T-helper 9 cell (primary cell): Measurements from ENCODE around the gene CARD16.
"Not testable (repeated sequence)": the region's sequence is repeated elsewhere in the genome, so short reads cannot be mapped to it uniquely, and the experiment has no call there.

Source experiments
- DNase-seq: peaks from one replicate; pipeline ENCODE4 v3.0.0-alpha.2; 2020
- total RNA-seq, 2 donors: gene quantifications; one replicate each; lab custom pipeline; 2026; lab: John Stamatoyannopoulos, UW

The CARD16 gene
- 12.3 to 16.4 reads per million in 2 donors for total RNA-seq

DNA sequence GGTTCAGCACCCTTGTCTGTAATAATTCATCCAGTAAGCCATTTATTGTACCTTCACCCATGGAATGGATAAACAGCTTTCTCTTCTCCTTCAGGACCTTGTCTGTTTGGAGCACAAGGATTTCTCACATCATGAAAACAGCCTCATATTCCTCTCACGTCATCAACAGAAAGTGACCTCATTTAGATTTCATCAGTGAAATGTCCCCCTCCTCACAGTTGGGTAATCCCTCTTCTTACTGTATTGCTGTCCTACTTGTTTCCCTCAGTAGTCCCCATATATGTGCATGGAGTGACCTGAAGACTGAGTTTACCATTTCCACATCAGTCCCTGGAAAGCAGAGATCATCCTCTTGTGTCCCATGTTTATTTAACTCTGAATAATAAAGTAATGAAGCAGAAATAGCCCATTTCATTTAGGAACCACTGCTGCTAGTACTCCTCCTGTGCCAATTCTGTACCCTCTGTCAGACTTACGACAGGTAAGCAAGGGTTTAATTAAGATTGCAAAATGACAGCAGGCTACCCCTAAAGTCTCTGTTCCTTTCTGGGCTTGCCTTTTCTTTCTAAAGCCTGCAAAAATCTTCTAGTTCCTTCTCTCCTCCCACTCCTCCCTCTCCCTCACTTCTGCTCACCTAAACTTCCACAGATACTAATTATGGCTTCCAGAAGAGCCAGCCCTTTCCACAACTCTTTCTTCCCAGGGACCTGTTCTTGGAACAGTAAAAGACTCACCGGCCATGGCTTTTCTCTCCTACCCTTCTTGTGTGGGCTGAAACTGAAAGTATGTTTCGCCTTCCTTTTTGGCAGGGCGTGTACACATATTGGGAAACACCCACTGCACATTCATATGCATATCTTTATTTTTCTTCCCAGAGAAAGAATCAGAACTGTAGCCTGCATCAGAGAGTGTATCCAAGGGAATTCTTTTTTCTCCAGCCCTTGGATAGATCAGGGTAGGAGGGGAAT is at the start of gene CARD16:
Gene CARD16, minus strand, starts transcription at position 779 of the 968 bp plus-strand sequence. Its CDS starts 38 bp downstream, at position 741.
- not testable (repeated sequence) for DNase-seq

GRCh38 chr11:105092256-105093239 is 47.4 kb upstream of the CARD16 start:
- DNase-seq = no peak

DNA sequence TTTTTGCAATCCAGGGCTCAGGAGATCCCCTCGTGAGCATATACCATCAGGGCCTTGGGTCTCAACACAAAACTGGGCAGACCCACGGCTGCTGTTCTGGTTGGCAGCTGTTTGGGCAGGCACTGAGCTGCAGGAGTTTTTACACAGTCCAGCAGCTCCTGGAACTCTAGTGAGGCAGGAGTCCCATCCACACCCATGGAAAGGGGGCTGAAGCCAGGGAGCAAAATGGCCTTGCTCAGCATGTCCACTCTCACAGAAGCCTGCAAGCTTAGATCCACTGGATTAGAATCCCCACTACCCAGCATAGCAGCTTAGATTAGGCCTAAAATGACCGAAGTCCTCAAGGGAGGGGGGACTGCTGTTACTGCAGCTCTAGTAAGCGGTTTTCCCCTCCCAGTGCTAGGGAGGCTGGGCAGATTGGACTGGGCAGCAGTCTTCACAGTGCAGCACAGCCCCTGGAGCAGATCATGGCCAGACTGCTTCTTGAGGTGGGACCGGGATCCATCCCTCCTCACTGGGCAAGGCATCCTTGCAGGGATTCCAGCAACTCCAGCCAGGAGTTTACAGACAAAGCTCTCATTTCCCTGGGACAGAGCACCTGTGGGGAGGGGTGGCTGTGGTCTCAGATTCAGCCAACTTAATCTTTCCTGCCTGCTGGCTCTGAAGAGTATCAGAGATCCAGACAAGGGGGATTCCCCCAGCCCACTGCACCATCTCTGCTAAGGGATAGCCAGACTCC is 36.4 kb upstream of the CARD16 start:
- no peak for DNase-seq

- DNase-seq = not testable (repeated sequence)
Measured at GRCh38 chr11:105080171-105080906, 35.2 kb upstream of the CARD16 start.

GRCh38 chr11:105078283-105078682 is 33.1 kb upstream of the CARD16 start:
- no peak for DNase-seq

DNA sequence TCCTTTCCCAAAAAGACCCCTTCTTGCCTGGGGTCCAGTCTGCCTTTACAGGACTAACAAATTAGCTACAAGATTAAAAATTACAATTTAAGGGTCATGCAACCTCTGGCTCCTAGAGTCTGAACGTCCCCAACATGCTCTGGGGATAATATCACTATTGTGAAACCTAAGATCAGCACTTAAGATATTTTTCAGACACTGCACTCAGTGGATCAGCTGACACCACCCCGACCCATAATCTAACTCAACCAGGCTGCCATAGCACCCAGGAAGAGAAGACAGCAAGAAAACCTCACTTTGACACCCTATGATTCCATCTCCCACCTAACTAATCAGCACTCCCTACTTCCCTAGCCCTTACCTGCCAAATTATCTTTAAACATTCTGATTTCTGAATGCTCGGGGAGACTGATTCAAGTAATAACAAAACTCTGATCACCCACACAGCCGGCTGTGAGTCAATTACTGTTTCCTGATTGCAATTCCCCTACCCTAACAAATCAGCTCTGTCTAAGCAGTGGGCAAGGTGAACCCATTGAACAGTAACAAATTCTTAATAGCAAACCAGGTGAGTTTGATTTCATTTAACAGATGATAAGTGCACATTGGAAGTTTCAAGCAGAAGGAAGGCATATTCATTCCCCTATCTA is 32.1 kb upstream of the CARD16 start:
- DNase-seq = not testable (repeated sequence)

- DNase-seq = no peak
Measured at GRCh38 chr11:105074166-105074530, 29.0 kb upstream of the CARD16 start.

DNA sequence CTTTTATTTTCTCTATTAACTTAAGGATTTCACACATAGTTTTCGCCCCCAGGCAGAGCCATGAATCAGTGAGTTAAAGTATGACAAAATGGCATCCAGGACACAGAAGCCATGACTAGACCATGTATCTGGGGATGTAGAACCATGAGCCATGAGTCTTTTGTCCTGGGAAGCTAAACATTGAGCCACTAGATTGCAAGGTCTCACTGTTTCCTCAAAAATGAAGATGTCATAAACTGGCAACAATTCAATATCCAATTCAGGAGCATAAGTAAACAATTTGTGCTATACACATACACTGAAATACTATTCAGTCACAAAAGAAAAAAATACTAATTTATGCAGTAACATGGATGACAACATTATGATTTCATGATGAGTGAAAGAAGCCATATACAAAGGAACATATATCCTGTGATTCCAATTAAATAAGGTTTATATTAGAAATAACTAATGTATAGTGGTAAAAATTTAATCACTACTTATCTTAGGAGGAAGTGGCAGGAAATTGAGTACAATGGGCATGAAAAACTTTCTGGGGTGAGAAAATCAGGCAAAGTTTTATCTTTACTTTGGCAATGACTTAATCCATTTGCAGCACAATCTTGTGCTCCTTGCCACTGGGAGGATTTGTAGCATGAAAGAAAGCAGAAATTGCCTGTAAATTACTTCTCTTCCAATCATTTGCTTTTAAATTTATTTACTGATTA is 28.5 kb upstream of the CARD16 start:
- no peak for DNase-seq

- DNase-seq = not testable (repeated sequence)
Measured at GRCh38 chr11:105072080-105072479, 26.9 kb upstream of the CARD16 start.

DNA sequence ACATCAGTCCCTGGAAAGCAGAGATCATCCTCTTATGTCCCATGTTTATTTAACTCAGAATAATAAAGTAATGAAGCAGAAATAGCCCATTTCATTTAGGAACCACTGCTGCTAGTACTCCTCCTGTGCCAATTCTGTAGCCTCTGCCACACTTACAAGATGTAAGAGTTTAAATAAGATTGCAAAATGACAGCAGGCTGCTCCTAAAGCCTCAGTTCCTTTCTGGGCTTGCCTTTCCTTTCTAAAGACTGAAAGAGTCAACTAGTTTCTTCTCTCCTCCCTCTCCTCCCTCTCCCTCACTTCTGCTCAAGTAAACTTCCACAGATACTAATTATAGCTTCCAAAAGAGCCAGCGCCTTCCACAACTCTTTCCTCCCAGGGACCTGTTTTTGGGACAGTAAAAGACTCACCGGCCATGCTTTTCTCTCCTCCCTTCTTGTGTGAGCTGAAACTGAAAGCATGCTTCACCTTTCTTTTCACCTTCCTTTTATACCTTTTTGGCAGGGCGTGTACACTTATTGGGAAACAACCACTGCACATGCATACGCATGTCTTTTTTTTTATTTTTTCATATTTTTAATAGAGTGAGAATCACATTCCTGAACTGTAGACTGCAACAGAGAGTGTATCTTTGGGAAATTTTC is 26.1 kb upstream of the CARD16 start:
- DNase-seq = no peak

DNA sequence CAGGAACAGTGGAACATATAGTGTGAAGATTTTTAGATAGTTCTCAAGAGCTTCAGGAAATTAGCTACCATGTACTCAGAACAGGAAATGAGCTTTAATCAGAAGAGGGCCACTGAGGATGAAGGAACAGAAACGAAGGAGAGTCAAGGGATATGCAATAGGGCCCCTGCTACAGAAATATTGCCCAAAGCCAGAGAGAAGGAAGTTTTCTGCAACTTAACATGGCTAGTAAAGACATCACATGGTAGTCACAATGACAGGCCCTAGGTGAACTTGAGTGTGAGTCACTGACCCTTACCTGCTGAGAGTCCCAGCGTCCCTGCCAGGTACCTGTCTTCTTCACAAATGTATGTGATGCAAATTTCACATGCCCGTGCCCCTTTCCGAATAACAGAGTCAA is 25.2 kb upstream of the CARD16 start:
- no peak for DNase-seq

GRCh38 chr11:105069749-105070148 is 24.6 kb upstream of the CARD16 start:
- not testable (repeated sequence) for DNase-seq

DNA sequence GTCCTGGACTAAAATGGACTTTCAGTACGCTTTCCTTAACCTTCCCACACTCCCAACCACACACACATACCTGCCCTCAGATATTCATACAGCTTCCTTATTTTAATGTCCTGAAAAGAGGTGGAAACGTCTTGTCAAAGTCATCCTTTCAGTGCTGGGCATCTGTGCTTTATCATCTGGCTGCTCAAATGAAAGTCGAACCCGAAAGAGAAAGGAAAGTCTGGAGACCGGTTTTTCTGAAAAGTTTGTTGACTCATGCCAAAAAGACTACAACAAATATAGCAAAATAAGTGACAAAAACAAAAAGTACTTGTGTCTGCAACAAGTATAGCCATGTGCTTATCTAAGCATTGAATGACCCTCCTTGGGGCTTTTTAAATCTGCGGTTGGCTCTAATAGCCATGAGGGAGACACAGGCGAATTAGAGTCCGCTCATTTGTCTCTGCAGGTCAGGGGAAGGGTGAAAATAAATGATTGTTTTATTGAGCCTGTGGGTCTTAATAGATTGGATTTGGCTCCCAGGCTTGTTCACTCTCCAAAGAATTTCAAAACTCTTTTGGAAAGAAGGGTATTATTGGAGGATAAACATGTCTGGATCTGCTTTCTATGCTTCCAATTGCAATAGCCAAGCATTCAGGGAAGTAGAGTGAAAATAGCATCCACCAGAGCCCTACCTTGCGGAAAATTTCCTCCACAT is 18.3 kb upstream of the CARD16 start:
- not testable (repeated sequence) for DNase-seq

GRCh38 chr11:105057432-105057831 is 12.3 kb upstream of the CARD16 start:
- no peak for DNase-seq

GRCh38 chr11:105056446-105056845 is 11.3 kb upstream of the CARD16 start:
- DNase-seq = no peak

DNA sequence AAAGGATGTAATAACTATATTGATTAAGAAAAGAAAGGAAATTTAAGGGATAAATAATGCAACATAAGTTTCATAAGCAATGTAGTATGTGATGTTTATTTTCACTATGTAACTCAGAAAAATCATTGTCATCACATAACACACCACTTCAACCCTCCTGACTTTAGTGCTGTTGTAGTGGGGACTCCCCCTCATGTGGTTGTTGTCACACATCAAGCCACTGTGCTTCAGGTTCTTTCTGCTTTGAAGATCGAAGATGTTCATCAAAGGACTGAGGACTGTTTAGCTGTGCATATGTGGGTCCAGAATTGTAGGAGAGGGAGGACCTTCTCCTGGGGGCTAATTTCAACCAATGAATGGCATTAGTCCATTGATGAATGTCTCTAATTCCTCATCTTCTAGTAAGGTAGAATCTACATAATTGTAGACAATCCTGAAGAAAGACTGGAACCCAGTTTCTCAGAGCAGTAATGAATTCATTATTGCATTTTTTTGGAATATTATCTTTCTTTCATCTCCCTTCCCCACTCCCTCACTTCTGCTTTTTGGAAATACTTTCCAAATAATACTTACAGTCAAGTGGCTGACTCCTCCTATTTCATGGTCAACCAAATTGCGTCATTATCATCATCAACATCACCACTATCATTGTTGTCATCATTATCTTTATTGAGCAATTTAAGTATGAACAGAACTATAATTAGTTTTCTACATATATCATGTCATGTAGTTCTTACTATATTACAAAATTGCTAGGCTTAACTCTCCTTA is 9.8 kb upstream of the CARD16 start:
- no peak for DNase-seq

GRCh38 chr11:105052487-105052886 is 7.4 kb upstream of the CARD16 start:
- no peak for DNase-seq

GRCh38 chr11:105051559-105051958 is 6.4 kb upstream of the CARD16 start:
- no peak for DNase-seq
